ENCODE measurements around the gene DHRS7. TPM values are rescaled to one million over a fixed set of nuclear protein-coding genes. Genes with fewer than 3 reads are reported as not detected.

DHRS7 gene
- polyA plus RNA-seq, 1 experiment, result 38.0 TPM

DNA sequence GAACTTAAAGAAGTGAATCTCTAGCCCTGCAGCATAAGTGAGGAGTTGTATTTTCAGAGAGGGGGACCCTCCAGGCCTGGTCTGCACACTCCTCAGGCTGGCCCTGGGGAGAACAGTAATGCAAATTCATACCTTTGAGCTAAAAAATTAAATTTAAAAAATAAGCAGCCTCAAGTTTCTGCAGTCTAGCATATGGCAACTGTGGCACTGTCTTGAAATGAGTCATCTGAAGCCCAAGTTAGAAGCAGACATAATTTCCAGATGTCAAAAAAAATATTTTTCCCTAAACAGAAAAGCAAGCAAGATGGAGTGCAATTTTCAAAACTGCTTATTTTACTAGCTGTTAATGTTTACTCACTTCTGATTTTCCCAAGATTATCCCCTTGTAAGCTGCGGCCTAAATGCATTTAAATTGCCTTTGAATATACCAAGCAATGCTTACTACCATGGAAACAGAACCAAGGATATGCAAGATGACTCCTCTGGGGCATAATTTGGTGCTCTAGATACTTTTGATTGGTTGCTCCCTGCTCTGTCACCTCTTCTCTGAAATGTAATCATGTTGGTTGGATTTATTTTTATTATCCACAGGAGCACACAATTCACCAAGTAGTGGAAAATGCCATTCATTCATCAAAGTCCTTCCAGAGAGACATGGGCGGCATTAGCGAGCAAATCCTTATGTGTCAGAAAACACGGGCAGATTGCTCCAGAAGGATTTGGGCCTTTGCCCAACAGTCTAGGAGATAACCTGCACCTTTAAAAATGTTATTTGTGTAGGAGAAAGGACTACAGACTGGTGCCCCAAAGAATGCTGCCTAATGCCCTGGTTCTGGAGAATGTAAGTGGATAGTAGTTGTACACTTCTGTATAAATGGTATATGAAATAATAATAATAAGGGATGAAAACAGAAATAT is 25.0 kb upstream of the DHRS7 start:
- TF ChIP-seq, protein P1, sequence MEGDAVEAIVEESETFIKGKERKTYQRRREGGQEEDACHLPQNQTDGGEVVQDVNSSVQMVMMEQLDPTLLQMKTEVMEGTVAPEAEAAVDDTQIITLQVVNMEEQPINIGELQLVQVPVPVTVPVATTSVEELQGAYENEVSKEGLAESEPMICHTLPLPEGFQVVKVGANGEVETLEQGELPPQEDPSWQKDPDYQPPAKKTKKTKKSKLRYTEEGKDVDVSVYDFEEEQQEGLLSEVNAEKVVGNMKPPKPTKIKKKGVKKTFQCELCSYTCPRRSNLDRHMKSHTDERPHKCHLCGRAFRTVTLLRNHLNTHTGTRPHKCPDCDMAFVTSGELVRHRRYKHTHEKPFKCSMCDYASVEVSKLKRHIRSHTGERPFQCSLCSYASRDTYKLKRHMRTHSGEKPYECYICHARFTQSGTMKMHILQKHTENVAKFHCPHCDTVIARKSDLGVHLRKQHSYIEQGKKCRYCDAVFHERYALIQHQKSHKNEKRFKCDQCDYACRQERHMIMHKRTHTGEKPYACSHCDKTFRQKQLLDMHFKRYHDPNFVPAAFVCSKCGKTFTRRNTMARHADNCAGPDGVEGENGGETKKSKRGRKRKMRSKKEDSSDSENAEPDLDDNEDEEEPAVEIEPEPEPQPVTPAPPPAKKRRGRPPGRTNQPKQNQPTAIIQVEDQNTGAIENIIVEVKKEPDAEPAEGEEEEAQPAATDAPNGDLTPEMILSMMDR (IDR thresholded peaks at IDR 0.05; ENCODE audit: insufficient read depth, low read depth, low read length), result no peak
- H3K27me3 ChIP-seq (ENCODE audit: control insufficient read depth, insufficient read depth, low read length), result no peaks in the 10 kb centered on the region
- no peak overlapping the region for H3K4me3 ChIP-seq (ENCODE audit: low read depth, low read length)
- DNase-seq (ENCODE audit: low read depth), result no peak
- ChIA-PET POLR2A (no interaction called here), CTCF (interaction anchor here (0.7 to 10.3 kb wide), 2 partner anchors 131 to 226 kb away, joined by 3 to 184 read pairs; no protein-coding TSS in a partner anchor)
- no peaks in the 10 kb centered on the region for H3K36me3 ChIP-seq (ENCODE audit: control insufficient read depth, insufficient read depth, low read length)

DNA sequence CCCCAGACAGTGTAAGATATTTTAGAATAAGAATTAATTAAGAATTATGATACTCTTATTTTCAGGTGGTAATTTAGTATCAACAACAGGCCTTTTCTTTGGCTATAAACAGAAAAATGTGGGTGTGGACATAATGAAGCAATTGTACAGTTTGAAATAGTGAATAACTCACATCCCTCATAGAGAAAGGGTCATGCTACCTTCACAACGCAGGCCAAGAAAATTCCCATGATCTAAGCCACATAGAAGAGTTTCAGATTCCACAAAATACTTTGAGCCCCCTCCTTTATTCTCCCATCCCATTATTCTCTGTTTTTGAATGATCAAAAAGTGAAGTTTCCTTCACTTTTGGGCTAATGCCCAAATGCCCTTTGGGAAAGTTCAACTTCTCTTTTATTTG is 23.5 kb upstream of the DHRS7 start:
- TF ChIP-seq, protein P1 (IDR thresholded peaks at IDR 0.05; ENCODE audit: insufficient read depth, low read depth, low read length), result no peak
- CTCF ChIA-PET, result interaction anchor here (9.0 to 10.3 kb wide), 2 partner anchors 122 to 225 kb away, joined by 90 to 184 read pairs; no protein-coding TSS in a partner anchor
- POLR2A ChIA-PET, result no interaction called here

DNA sequence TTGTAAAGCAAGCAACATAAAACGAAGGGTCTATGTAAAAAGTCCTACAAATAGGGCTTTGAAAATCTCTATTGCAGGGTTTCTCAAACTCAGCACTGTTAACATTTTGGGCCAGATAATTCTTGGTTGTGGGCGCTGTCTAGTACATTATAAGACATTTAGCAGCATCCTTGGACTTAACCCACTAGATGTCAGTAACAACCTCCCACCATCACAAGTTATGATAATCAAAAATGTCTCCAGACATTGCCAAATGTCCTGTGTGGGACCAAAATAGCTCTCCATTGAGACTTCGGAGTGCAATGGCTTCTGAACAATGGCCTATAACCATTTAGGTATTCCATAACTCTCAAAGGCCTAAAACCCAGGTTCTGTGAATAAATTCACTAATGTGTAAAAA is 22.9 kb upstream of the DHRS7 start:
- POLR2A ChIA-PET, result no interaction called here
- no peak for DNase-seq (ENCODE audit: low read depth)
- Histone ChIP-seq H3K4me3 (ENCODE audit: low read depth, low read length) (no peak overlapping the region), H3K27me3 (ENCODE audit: control insufficient read depth, insufficient read depth, low read length) (no peaks in the 10 kb centered on the region), H3K36me3 (ENCODE audit: control insufficient read depth, insufficient read depth, low read length) (no peaks in the 10 kb centered on the region)
- TF ChIP-seq, protein P1 (IDR thresholded peaks at IDR 0.05; ENCODE audit: insufficient read depth, low read depth, low read length), result no peak
- CTCF ChIA-PET, result interaction anchor here (9.0 to 10.3 kb wide), 2 partner anchors 121 to 224 kb away, joined by 90 to 184 read pairs; no protein-coding TSS in a partner anchor

More for the DNA sequence above, 23.5 kb upstream of the DHRS7 start:
- Histone ChIP-seq H3K27me3 (ENCODE audit: control insufficient read depth, insufficient read depth, low read length) (no peaks in the 10 kb centered on the region), H3K36me3 (ENCODE audit: control insufficient read depth, insufficient read depth, low read length) (no peaks in the 10 kb centered on the region), H3K4me3 (ENCODE audit: low read depth, low read length) (no peak overlapping the region)
- DNase-seq (ENCODE audit: low read depth), result no peak

DNA sequence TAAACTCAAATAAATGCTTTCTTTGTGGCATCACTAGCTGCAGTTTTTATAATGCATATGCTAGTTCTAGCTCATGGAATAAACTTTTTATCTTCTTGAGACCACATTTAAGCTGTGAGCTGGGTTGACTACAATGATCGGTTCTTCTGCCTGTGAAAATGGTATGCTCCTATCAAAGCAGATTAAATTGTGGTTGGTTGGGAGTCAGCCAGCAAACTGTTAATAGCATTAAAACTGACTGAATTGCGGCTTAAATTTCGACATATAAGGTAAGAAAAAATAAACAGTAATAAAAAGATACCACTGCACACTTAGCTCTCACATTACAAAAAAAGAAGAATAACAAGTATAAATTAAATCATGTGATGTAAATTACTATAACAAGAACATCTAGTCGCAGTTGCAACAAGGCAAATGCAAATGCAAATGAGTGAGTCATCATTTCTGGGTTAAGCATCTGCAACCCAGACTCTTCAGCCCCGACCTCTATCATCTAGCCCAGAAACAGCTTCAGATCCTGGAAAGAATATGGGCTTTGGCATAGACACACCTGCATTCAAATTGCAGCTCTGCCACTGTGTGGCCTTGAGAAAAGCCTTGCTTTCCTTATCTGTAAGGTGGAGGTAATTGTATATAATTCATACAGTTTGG is 19.8 kb upstream of the DHRS7 start:
- H3K27me3 ChIP-seq (ENCODE audit: control insufficient read depth, insufficient read depth, low read length), result no peaks in the 10 kb centered on the region
- DNase-seq (ENCODE audit: low read depth), result no peak
- H3K36me3 ChIP-seq (ENCODE audit: control insufficient read depth, insufficient read depth, low read length), result no peaks in the 10 kb centered on the region
- TF ChIP-seq, protein P1 (IDR thresholded peaks at IDR 0.05; ENCODE audit: insufficient read depth, low read depth, low read length), result no peak
- H3K4me3 ChIP-seq (ENCODE audit: low read depth, low read length), result no peak overlapping the region
- ChIA-PET CTCF (interaction anchor here (0.7 to 10.3 kb wide), 20 partner anchors 9 to 701 kb away, joined by 3 to 184 read pairs (median 4); partner anchors contain the start of genes DHRS7, JKAMP and L3HYPDH), POLR2A (no interaction called here)

Data from BJ (cell line).